Measurements from ENCODE around the gene THRB.

THRB gene

DNA sequence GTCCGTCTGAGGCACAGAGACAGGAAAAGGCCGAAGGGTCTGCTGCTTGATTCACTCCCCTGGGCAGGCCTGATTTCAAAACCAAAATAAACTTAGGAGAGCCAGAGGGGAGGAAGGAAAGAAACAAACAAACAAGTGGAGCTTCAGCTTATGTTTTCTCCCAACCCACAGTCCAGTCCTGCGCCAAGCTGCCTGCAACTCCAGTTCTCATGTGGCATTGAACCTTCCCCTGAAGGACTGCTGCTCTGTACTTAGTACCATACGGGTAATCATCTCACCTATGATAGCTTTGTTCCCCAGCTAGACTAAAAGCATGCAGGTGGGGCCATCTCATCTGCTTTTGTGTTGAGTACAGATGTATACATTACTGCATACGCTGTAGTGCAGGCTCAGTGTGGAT is 236.4 kb downstream of the THRB start:
- Mint-ChIP-seq H3K36me3 (no peaks in the 10 kb centered on the region), H3K4me1 (ENCODE audit: low read depth) (no peaks in the 10 kb centered on the region), H3K27me3 (no peaks in the 10 kb centered on the region), H3K9me3 (ENCODE audit: low read depth) (no peaks in the 10 kb centered on the region), H3K27ac (no peak overlapping the region), H3K4me3 (no peak overlapping the region)

DNA sequence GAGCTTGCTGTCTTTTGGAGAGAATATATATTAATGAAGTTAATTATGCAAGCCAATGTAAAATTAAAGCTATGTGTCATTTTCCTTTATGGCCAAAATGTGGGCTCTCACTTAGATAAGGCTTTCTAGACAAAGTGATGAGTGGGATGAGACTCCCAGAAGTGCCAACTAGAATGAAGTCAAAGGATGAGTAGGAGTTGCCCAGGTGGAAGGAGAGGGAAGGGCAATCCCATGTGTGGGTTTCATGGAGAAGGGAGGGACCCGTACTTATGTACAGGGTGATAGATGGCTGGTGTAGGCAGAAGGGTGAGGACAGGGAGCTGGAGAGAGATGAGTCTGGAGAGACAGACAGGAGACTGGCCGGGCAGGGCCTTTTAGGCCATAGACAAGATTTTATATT is 239.2 kb downstream of the THRB start:
- Mint-ChIP-seq H3K27me3 (peaks cover 3% of the 10 kb centered on the region), H3K9me3 (ENCODE audit: low read depth) (no peaks in the 10 kb centered on the region), H3K27ac (no peak overlapping the region), H3K4me1 (ENCODE audit: low read depth) (no peaks in the 10 kb centered on the region), H3K4me3 (no peak overlapping the region), H3K36me3 (no peaks in the 10 kb centered on the region)

DNA sequence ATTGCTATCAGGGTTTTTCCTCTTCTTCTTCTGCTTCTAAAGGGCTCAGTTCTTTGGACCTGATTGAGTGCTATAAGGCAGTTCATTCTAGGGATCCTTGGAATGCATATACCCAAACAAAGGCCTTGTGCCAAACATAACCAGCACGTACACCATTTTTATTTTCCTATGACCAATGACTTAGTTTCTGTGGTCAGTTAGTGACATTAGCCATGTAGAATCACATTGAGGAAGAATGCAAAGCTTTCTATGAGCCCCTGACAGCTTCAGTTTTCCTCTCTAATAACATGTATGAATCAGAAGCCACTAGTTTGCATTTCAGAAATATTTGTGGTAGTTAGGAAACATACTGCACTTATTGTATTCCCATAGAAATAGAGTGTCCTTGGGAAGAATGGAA is 240.0 kb downstream of the THRB start:
- peaks cover 3% of the 10 kb centered on the region for H3K27me3 Mint-ChIP-seq
- H3K27ac Mint-ChIP-seq, result no peak overlapping the region
- H3K4me3 Mint-ChIP-seq, result no peak overlapping the region
- no peaks in the 10 kb centered on the region for H3K4me1 Mint-ChIP-seq (ENCODE audit: low read depth)
- no peaks in the 10 kb centered on the region for H3K36me3 Mint-ChIP-seq
- no peaks in the 10 kb centered on the region for H3K9me3 Mint-ChIP-seq (ENCODE audit: low read depth)

DNA sequence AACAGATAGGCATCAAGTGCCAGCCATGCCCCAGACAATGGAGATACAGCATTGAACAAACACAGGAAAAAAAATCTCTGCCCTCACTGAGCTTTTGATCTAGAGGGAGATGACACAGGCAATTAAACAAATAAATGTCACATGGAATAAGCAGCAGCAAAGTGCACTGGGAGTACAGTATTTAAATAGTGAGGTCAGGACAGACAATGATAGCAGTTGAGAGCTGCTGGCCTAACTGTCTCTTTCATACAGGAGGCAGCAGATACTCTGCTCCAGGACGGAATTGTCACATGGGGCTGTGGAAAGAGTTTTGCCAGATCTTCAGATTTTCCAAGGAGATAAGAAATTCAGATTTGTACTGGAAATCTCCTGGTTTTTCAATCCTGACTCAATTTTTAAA is 241.3 kb downstream of the THRB start:
- no peak overlapping the region for H3K4me3 Mint-ChIP-seq
- H3K9me3 Mint-ChIP-seq (ENCODE audit: low read depth), result no peaks in the 10 kb centered on the region
- no peaks in the 10 kb centered on the region for H3K36me3 Mint-ChIP-seq
- H3K27me3 Mint-ChIP-seq, result peaks cover 3% of the 10 kb centered on the region
- no peaks in the 10 kb centered on the region for H3K4me1 Mint-ChIP-seq (ENCODE audit: low read depth)
- no peak overlapping the region for H3K27ac Mint-ChIP-seq

DNA sequence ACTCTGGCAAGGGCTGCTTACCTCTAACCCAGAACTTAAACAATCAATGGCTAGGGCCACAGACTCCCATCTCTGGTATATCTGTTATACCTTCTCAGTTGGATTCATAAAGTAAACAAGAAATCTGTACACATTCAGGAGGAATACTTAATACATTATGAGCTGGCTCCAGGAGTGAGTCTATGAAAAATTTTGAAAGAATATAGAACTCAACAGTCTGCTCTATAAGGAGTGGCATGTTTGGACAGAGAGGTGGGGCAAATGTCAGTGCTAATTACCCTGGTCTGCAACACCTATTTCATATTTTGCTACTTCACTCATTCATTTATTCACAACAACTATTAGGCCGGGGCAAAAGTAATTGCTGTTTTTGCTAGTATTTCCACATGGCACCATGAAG is 245.1 kb downstream of the THRB start:
- Mint-ChIP-seq H3K4me3 (no peak overlapping the region), H3K27me3 (peaks cover 3% of the 10 kb centered on the region)

DNA sequence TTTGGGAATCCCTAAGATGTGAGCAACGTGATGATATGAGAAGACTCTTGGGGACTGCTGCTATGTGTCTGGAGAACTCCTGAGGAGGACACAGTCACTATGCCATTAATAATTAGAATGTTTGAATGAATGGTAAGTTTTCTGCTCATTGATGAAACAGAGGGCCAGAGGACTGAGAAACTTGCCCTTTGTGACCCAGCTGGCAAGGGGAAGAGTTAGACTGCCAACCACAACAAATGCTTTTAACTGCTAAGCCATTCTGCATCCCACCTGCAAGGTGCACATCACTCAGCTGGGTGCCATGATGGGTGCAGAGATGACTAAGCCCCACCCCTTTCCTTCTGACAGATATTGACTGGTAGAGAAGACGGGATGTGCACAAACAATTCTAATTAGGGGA is 249.6 kb downstream of the THRB start:
- Mint-ChIP-seq H3K27me3 (no peaks in the 10 kb centered on the region), H3K9me3 (ENCODE audit: low read depth) (no peaks in the 10 kb centered on the region), H3K36me3 (no peaks in the 10 kb centered on the region)

More for the DNA sequence above, 245.1 kb downstream of the THRB start:
- no peaks in the 10 kb centered on the region for H3K36me3 Mint-ChIP-seq
- H3K4me1 Mint-ChIP-seq (ENCODE audit: low read depth), result no peaks in the 10 kb centered on the region
- H3K9me3 Mint-ChIP-seq (ENCODE audit: low read depth), result no peaks in the 10 kb centered on the region
- no peak overlapping the region for H3K27ac Mint-ChIP-seq

DNA sequence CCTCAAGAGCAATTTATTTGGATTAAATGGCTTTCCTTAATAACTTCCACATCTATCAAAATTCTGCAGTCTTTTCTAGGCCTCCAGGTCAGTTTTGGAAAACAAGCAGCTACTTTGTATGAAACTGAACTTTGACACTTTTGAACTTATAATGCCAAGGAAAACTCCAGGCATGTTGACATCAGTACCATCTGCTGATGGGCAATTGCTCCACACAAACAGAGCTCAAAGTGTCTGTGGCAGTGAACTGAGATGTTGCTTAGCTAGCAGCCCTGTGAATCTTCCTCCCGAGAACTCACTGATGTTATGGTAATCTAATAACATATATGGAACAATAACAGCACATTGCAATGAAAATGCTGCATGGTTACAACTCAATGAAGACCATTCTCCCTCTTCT is 250.2 kb downstream of the THRB start:
- Mint-ChIP-seq H3K4me1 (ENCODE audit: low read depth) (no peaks in the 10 kb centered on the region), H3K27me3 (no peaks in the 10 kb centered on the region), H3K27ac (no peak overlapping the region), H3K9me3 (ENCODE audit: low read depth) (no peaks in the 10 kb centered on the region), H3K36me3 (no peaks in the 10 kb centered on the region), H3K4me3 (no peak overlapping the region)

More for the DNA sequence above, 249.6 kb downstream of the THRB start:
- H3K27ac Mint-ChIP-seq, result no peak overlapping the region
- no peaks in the 10 kb centered on the region for H3K4me1 Mint-ChIP-seq (ENCODE audit: low read depth)
- no peak overlapping the region for H3K4me3 Mint-ChIP-seq

DNA sequence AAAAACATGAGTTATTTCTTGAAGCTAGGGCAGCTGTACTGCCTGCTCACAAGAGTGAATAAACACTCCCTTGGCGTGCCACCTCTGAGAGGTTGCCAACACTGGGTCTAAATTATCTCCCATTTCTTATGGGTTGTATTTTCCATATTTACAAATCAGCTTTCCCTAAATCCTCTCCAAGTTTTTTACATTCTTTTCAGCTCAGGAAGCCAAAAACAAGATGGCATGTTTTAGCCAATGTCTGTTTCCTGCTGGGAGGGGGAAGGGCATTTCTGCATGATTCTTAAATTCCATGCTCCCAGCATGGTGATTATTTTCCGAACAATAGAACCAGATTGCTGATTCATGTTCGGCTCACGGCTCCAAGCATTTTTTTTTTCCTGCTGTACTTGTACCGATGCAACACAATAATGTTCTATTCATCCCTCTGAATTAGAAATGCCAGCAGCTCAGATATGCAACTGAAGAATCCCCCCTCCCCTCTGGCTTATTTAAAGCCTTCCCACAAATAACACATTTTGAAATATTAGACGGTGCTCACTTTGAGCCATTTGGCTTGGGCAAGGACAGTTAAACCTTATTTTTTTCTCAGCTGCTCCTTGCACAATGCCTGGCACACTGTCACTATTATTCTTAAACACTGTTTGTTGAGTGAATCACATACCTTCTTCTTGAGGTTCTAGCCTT is 252.5 kb downstream of the THRB start:
- no peak overlapping the region for H3K27ac Mint-ChIP-seq

DNA sequence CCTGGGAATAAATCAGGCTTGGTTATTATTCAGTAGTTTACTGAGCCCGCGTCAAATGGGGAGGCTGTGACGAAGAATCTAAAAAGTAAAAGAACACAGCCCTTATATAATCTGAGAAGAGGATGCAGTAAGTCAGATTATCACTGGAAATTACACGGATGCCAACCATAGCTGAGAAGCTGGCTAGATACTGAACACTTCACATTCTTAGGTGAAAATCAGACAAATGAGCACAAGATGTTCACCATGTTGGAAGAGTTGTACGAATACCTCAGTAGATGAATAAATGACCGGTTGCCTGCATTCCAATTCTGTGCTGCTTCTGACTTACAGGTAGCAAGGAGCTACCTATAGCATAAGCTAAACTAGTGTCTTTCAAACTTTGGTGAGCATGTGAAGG is 254.3 kb downstream of the THRB start:
- Mint-ChIP-seq H3K36me3 (no peaks in the 10 kb centered on the region), H3K9me3 (ENCODE audit: low read depth) (no peaks in the 10 kb centered on the region), H3K27me3 (no peaks in the 10 kb centered on the region), H3K4me3 (no peak overlapping the region), H3K27ac (no peak overlapping the region), H3K4me1 (ENCODE audit: low read depth) (no peaks in the 10 kb centered on the region)

More for the DNA sequence above, 252.5 kb downstream of the THRB start:
- no peaks in the 10 kb centered on the region for H3K36me3 Mint-ChIP-seq
- no peaks in the 10 kb centered on the region for H3K4me1 Mint-ChIP-seq (ENCODE audit: low read depth)
- H3K27me3 Mint-ChIP-seq, result no peaks in the 10 kb centered on the region
- no peaks in the 10 kb centered on the region for H3K9me3 Mint-ChIP-seq (ENCODE audit: low read depth)
- H3K4me3 Mint-ChIP-seq, result no peak overlapping the region

DNA sequence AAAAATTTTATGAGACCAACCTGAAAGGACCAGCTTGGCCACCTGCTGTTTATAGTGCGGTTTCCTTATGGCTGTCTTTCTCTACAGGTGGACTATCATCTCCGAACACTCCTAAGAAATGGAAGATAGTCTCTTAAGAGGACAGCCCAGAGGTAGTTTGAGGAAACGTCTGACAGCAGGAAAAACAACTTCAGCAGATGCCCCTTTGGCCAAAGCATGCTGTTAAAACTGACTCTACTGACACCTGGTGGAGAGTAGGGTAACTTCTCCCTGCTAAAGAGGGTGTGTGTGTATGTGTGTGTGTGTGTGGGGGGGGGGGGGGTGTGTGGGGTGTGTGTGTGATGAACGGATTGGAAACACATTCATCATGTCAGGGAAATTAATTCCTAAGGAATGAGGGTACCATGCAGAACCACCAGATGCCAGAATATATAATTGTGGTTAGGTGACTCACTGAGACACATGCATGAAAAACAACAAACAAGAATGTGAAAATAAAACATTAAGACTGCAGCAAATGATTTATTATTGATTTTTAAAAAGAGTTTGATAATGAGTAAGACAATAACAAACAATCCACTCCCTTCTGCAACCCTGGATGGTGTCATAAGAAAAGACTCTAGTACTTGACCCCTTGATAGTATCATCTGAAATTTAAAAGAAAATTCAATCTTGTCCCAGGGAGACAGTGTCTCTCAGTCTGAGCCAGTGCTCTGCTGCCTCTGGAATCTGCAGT is 256.5 kb downstream of the THRB start:
- H3K9me3 Mint-ChIP-seq (ENCODE audit: low read depth), result no peaks in the 10 kb centered on the region
- H3K4me1 Mint-ChIP-seq (ENCODE audit: low read depth), result no peaks in the 10 kb centered on the region
- no peaks in the 10 kb centered on the region for H3K36me3 Mint-ChIP-seq
- H3K27me3 Mint-ChIP-seq, result no peaks in the 10 kb centered on the region
- no peak overlapping the region for H3K4me3 Mint-ChIP-seq
- H3K27ac Mint-ChIP-seq, result no peak overlapping the region

DNA sequence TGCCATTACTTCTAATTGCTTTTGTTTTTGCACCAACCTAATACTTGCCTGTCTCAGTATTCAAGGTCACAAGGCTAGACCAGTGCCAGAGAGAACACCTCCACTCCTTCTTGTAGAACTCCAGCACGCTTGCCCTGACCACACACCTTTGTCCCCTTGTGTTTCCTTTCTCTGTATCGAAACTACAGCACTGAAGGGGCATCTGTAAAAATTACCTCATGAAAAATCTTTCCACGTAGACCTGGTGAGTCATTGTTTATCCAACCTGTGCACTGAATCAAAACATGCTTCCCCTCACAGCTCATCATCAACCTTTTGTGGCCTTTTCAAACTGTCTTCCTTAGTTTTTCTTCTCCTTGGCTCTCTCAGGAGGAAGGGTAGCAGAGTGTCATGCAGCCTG is 259.5 kb downstream of the THRB start:
- no peaks in the 10 kb centered on the region for H3K27me3 Mint-ChIP-seq
- no peaks in the 10 kb centered on the region for H3K9me3 Mint-ChIP-seq (ENCODE audit: low read depth)
- no peak overlapping the region for H3K27ac Mint-ChIP-seq
- no peaks in the 10 kb centered on the region for H3K36me3 Mint-ChIP-seq
- no peaks in the 10 kb centered on the region for H3K4me1 Mint-ChIP-seq (ENCODE audit: low read depth)
- H3K4me3 Mint-ChIP-seq, result no peak overlapping the region

DNA sequence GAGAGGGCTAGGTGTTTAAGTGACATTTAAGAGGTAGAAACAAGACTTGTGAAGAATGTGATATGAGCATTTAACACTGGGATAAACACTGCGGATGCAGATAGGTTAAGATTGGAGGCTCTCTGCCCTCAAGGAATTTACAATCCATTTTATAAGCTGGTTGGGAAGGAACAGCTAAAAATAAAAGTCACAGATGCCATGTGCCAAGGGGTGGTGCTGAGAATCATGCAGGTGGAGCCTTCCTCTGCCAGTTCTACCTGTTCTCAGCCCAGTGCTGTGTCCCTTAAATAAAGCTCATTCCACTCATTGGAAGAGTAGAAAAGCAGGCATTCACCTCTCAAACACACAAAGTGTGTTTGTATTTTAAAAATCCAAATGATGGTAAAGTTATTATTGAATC is 261.9 kb downstream of the THRB start:
- Mint-ChIP-seq H3K4me3 (no peak overlapping the region), H3K27ac (no peak overlapping the region), H3K4me1 (ENCODE audit: low read depth) (no peaks in the 10 kb centered on the region), H3K36me3 (no peaks in the 10 kb centered on the region), H3K9me3 (ENCODE audit: low read depth) (no peaks in the 10 kb centered on the region), H3K27me3 (no peaks in the 10 kb centered on the region)

DNA sequence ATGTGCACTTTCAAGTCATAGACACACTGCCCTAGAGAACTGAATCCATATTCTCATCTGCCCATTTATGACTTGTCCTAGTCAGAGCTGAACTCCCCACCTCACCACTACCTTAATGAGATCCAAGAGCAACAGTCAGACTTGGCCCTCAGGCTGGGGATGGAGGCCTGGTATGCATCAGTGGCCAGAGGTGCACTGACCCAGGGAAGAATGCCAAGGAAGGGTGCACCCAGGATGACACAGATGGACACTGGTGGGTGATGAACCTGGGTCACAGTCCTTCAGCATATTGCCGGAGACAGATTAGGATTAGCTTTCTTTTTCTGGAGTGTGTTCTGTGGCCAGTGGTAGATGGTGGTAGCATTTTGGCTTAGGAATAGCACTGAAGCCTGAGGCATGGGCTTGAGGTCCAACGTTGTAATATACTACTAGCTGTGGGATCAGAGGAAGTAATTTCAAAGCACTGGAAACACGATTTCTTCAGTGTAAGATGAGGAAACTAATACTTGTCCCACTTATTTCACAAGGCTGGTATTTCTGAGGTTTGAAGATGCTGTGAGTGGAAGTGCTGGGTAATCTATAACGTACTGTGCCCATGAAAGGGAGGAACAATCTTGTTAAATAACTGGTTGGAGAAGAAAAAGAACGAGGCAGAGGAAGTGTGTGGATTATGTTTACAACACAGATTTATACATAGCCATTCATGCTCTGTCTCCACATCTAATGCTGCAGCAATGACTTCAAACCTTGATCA is 265.0 kb downstream of the THRB start:
- Mint-ChIP-seq H3K9me3 (ENCODE audit: low read depth) (no peaks in the 10 kb centered on the region), H3K4me1 (ENCODE audit: low read depth) (no peaks in the 10 kb centered on the region), H3K27ac (no peak overlapping the region), H3K27me3 (no peaks in the 10 kb centered on the region), H3K4me3 (no peak overlapping the region), H3K36me3 (no peaks in the 10 kb centered on the region)

DNA sequence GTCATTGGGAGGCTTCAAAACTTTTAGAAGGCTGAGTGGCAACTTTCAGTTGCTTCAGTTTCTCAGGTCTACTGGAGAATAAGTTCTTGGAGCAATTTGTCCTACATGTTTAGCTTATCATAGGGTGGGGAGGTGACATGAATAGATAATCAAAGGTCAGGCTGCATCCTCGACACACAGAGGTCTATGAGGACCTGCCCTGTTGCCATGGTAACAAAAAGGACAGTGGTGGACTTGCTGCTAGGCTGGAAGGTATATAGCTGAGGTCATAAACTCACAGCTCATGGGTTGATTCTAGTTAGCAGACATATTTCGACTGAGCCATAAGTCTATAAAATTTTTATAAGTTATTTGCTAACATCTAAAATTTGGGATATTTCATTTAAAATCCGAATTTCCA is 267.0 kb downstream of the THRB start:
- no peak overlapping the region for H3K27ac Mint-ChIP-seq
- no peaks in the 10 kb centered on the region for H3K36me3 Mint-ChIP-seq
- H3K4me1 Mint-ChIP-seq (ENCODE audit: low read depth), result no peaks in the 10 kb centered on the region
- H3K4me3 Mint-ChIP-seq, result no peak overlapping the region
- no peaks in the 10 kb centered on the region for H3K27me3 Mint-ChIP-seq
- H3K9me3 Mint-ChIP-seq (ENCODE audit: low read depth), result no peaks in the 10 kb centered on the region

DNA sequence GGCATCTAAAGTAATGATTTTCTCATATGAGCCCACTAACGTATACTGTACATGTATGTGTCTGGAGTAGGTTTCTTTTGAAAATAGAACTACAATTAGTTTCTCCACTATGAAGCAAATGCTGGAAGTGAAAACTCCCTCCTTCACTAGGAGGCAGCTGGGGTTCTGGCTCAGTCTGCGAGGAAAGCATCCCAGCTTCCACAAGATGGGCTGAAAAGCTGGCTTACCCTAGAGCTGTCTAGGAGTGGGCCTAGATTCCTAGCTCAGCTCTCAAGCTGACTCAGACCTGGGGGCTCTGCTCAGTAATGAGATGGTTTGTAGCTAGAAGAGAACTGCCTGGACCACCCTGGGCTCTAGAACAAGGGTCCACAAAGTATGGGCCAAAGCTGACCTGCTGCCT is 268.3 kb downstream of the THRB start:
- peaks cover 5% of the 10 kb centered on the region for H3K27me3 Mint-ChIP-seq
- no peak overlapping the region for H3K27ac Mint-ChIP-seq
- no peaks in the 10 kb centered on the region for H3K9me3 Mint-ChIP-seq (ENCODE audit: low read depth)
- H3K4me1 Mint-ChIP-seq (ENCODE audit: low read depth), result no peaks in the 10 kb centered on the region
- no peak overlapping the region for H3K4me3 Mint-ChIP-seq
- H3K36me3 Mint-ChIP-seq, result no peaks in the 10 kb centered on the region

Data from activated naive CD8-positive, alpha-beta T cell (primary cell).